A673 (cell line): ENCODE data around the gene SIVA1. TPM values are rescaled to one million over a fixed set of nuclear protein-coding genes. Genes with fewer than 3 reads are reported as not detected.

Experiments used
- BruUV-seq: library from RNA; stranded (reverse); fragments of 400-500 nt; replicated peaks from 2 replicates; lab custom pipeline; 2021; lab: Mats Ljungman, UMichigan
- CTCF ChIA-PET: fragments of 300-600 bp; sonication (Branson Sonifier 250); formaldehyde crosslinking; loops from one replicate; lab custom pipeline; 2022; ENCODE audit warnings: antibody characterized with exemption; lab: Charles Lee
- POLR2A ChIA-PET: fragments of 300-600 bp; sonication (Branson Sonifier 250); formaldehyde crosslinking; loops from one replicate; lab custom pipeline; 2022; ENCODE audit warnings: antibody characterized with exemption; ENCODE audit not compliant: low non-redundant PET; lab: Charles Lee
- DNase-seq: peaks from one replicate; pipeline ENCODE4 v3.0.0-alpha.2; 2015; ENCODE audit warnings: low spot score
- H3K27ac ChIP-seq: fragments of 200-600 bp; sonication (generic); 2 replicates; pipeline ENCODE4 v1.5.1; 2016; ENCODE audit warnings: mixed run types, low read depth, mild to moderate bottlenecking, mixed read lengths, antibody characterized with exemption, low read length; ENCODE audit not compliant: poor library complexity, severe bottlenecking
- H3K27me3 ChIP-seq: fragments of 200-600 bp; sonication (generic); replicated peaks from 2 replicates; pipeline ENCODE4 v1.6.1; 2017; ENCODE audit warnings: mixed run types, low read depth, mild to moderate bottlenecking, mixed read lengths, antibody characterized with exemption, low read length; ENCODE audit not compliant: insufficient read depth, poor library complexity
- H3K36me3 ChIP-seq: fragments of 200-600 bp; sonication (generic); 2 replicates; pipeline ENCODE4 v1.6.1; 2016; ENCODE audit warnings: mixed run types, mild to moderate bottlenecking, mixed read lengths, antibody characterized with exemption, low read length; ENCODE audit not compliant: insufficient read depth, poor library complexity, severe bottlenecking
- H3K4me1 ChIP-seq: fragments of 200-600 bp; sonication (generic); 2 replicates; pipeline ENCODE4 v1.6.1; 2017; ENCODE audit warnings: mixed run types, mild to moderate bottlenecking, mixed read lengths, antibody characterized with exemption, low read length; ENCODE audit not compliant: insufficient read depth, poor library complexity, severe bottlenecking
- H3K4me3 ChIP-seq: fragments of 200-600 bp; sonication (generic); 2 replicates; pipeline ENCODE4 v1.5.1; 2016; ENCODE audit warnings: low read depth, mixed run types, mild to moderate bottlenecking, mixed read lengths, low read length; ENCODE audit not compliant: poor library complexity, severe bottlenecking
- H3K9me3 ChIP-seq: fragments of 200-600 bp; sonication (generic); 2 replicates; pipeline ENCODE4 v1.6.1; 2016; ENCODE audit warnings: mixed run types, low read depth, mild to moderate bottlenecking, mixed read lengths, antibody characterized with exemption, low read length; ENCODE audit not compliant: poor library complexity, severe bottlenecking
- CTCF ChIP-seq: fragments of 300-800, 200-600 bp; sonication (generic); conservative IDR thresholded peaks from 2 replicates; pipeline ENCODE4 v1.5.1; 2017; ENCODE audit warnings: low read depth, mild to moderate bottlenecking, antibody characterized with exemption, low read length, moderate library complexity, mixed read lengths
- EZH2 ChIP-seq: fragments of 200-600 bp; sonication (generic); IDR thresholded peaks from 2 replicates; pipeline ENCODE4 v1.6.1; 2017; ENCODE audit warnings: borderline replicate concordance, low read depth, mild to moderate bottlenecking, mixed read lengths, antibody characterized with exemption, low read length; ENCODE audit not compliant: poor library complexity, severe bottlenecking
- intact Hi-C: fragments of 100-400 bp; cut with micrococcal nuclease; formaldehyde crosslinking; loops from one replicate; pipeline ENCODE4 v1.10.0; 2022; ENCODE audit not compliant: unreplicated experiment
- total RNA-seq: library from RNA; stranded (reverse); gene quantifications from 2 replicates; pipeline ENCODE4 v1.2.3, GENCODE V29; 2021

Gene SIVA1
- total RNA-seq, 1 experiment from 2014 or later = 79.6 TPM

DNA sequence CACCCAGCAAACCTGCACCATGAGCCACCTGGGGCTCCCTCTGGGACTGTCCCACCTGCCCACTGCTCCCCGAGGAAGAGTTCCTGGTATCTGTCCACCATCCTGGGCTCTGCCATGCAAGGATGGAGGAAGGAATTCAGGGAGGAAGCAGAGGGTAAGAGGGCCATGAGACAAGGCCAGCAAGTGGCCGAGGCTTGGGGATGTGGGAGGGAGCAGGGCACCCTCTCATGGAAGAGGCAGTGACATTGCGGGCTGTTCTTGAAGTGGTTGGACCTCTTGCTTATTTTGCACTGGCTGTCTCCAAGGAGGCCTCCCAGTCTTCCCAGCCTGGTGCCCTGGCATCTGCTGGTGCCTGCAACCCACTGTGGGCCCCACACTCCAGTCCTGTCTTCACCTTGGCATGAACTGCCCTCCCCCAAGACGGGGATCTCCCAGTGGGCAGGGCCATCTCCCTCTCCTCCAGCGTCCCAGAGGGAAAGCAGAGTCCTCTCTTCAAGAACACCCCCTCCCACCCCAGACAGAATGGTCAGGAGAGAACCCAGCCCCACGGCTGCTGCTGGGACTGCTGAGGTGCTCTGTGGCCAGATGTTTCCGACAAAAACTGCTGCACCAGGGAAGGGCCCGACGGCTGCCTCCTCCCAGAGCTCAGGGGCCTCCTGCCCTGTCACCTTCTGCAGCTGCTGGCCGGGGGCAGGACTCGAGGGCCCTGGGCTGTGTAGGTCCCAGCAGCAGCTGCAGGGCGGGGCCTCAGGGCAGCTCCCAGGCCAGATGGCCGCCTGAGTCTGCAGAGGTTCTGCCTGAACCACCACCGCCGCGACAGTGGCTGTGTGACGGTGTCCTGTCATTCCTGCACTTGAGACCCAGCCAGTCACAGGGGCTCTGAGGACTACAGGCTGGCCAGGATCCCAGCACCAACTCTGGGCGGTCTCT, 44.4 kb downstream of the SIVA1 start:
- TF ChIP-seq EZH2 (no peak), CTCF (no peak)
- ChIA-PET CTCF (no interaction called here), POLR2A (no interaction called here)
- no peak for DNase-seq
- no peak overlapping the region for H3K27ac ChIP-seq
- H3K9me3 ChIP-seq = no peaks in the 10 kb centered on the region
- intact Hi-C loops = no loop called here
- no peaks in the 10 kb centered on the region for H3K27me3 ChIP-seq
- H3K4me1 ChIP-seq = peaks cover 24% of the 10 kb centered on the region
- H3K4me3 ChIP-seq = no peak overlapping the region
- H3K36me3 ChIP-seq = peaks cover 2% of the 10 kb centered on the region
- no TSS peak for BruUV-seq

DNA sequence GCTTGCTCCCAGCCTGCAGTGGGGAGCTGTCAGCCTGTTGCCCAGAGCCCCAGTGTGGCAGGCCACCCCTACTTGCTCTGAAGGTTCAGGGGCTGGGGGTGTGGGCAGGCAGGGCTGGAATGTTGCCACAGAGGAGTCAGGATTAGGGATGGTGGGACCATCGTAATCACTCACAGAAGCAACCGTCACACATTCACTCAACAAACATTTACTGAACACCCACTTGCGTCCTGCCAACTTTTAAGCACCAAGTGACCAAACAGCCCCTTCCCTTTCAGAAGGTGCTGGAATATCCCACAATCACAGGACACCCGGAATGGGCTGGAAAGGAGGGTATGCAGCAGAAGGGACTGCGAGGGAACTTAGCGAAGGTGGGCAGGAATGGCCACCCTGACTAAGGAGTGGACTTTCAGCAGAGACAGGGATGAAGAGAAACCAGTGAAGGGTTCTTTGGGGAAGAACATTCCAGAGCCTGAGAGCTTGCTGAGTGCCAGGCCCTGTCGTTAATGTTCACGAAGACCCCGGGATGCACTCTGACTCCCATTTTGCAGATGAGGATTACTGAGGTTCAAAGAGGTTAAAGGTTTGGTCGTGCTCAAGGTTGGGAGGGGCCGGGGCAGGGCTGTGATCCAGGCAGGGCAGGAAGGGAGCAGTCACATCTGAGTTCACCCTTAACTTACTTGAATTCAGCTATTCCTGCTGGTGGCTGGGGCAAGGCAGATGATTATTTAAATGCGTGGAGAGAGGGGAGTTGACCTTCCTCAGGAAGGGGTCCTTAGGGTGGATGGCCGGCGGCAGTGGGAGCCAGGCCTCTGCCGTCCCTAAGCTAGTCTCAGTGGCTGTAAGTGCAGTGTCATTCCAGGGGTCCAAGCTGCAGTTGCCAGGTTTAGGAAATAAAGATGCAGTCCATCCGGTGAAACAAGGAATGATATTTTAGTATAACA, 45.6 kb downstream of the SIVA1 start:
- CTCF ChIA-PET = no interaction called here

More for the DNA sequence above, 45.6 kb downstream of the SIVA1 start:
- H3K4me3 ChIP-seq = no peak overlapping the region
- H3K27me3 ChIP-seq = no peaks in the 10 kb centered on the region
- BruUV-seq = no TSS peak
- DNase-seq = no peak
- no peaks in the 10 kb centered on the region for H3K36me3 ChIP-seq
- TF ChIP-seq EZH2 (no peak), CTCF (no peak)
- H3K9me3 ChIP-seq = no peaks in the 10 kb centered on the region
- peaks cover 24% of the 10 kb centered on the region for H3K4me1 ChIP-seq
- POLR2A ChIA-PET = no interaction called here
- intact Hi-C loops = no loop called here
- H3K27ac ChIP-seq = no peak overlapping the region
